Thyroid gland (tissue), 4 donors: Measurements from ENCODE around the gene FMN2.

ENCODE experiments used
- CTCF ChIP-seq, 6 experiments: fragments of 200-600 bp in 3 of 6; fragments of 450-650 bp in 3 of 6; sonication (generic) in 3 of 6; IDR thresholded peaks; one replicate each; pipeline ENCODE4 v1.5.1; 2016 to 2019; ENCODE audit warnings: antibody characterized with exemption in 6 of 6, mild to moderate bottlenecking in 2 of 6, inconsistent platforms in 1 of 6, moderate library complexity in 1 of 6
- POLR2A ChIP-seq, 2 donors: fragments of 450-650 bp; IDR thresholded peaks; one replicate each; pipeline ENCODE4 v1.6.1; 2017; ENCODE audit warnings: antibody characterized with exemption in 2 of 2, mild to moderate bottlenecking in 2 of 2, moderate library complexity in 1 of 2

- TF ChIP-seq CTCF (IDR thresholded peaks at IDR 0.05) (no peak), POLR2A (IDR thresholded peaks at IDR 0.05) (no peak)
These were observed 215.0 kb downstream of the FMN2 start for GRCh38 chr1:240306673-240307072.
